ENCODE measurements around the gene NUFIP1. TPM values are rescaled to one million over a fixed set of nuclear protein-coding genes. Genes with fewer than 3 reads are reported as not detected.

NUFIP1 gene
- total RNA-seq, 1 experiment from 2014 or later = 17.1 TPM

DNA sequence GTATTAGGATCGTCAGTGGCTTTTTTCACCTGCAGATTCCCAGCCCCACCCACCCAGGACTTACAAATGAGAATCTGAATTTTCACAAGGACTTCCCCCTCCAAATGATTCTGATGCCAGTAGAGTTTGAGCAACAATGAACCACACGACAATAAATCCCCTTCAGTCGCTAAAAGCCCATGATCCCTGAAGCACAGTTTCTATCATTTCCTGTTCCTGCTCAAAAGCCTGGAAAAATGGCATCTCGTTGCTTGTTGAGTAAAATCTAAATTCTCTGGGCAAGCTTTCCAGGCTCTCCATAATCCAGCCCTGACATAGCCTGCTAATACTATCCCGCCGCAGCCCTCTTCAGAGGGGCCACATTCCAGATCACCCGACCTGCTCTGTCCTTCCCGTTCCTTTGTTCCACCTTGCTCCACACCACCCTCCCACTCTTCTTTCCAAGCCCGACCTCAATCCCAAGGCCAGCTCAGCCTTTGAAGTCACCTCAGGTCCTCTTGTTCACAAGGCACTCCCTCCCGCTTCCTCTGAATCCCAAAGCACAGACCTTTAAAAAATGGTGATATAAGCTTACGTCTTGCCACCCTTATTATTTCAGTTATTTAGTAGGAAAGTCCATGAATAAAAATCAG lies 67.9 kb downstream of the NUFIP1 start:
- H3K14ac ChIP-seq (ENCODE audit: insufficient read depth, low read length) = no peak overlapping the region
- peak; percentile 39 for DNase-seq
- TF ChIP-seq, protein P1, sequence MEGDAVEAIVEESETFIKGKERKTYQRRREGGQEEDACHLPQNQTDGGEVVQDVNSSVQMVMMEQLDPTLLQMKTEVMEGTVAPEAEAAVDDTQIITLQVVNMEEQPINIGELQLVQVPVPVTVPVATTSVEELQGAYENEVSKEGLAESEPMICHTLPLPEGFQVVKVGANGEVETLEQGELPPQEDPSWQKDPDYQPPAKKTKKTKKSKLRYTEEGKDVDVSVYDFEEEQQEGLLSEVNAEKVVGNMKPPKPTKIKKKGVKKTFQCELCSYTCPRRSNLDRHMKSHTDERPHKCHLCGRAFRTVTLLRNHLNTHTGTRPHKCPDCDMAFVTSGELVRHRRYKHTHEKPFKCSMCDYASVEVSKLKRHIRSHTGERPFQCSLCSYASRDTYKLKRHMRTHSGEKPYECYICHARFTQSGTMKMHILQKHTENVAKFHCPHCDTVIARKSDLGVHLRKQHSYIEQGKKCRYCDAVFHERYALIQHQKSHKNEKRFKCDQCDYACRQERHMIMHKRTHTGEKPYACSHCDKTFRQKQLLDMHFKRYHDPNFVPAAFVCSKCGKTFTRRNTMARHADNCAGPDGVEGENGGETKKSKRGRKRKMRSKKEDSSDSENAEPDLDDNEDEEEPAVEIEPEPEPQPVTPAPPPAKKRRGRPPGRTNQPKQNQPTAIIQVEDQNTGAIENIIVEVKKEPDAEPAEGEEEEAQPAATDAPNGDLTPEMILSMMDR (conservative IDR thresholded peaks at IDR 0.05) = no peak
- no peak overlapping the region for H3T11ph ChIP-seq (ENCODE audit: low read length)
- H3K27ac ChIP-seq (ENCODE audit: insufficient read length, low read depth, low read length) = no peak overlapping the region
- H3K9ac ChIP-seq (ENCODE audit: extremely low read depth, insufficient read length, low read length) = no peak overlapping the region
- H3K9me3 Mint-ChIP-seq = no peaks in the 10 kb centered on the region
- H2BK12ac ChIP-seq (ENCODE audit: insufficient read length, low read depth, low read length) = no peak overlapping the region
- H4K91ac ChIP-seq (ENCODE audit: insufficient read length, low read depth, low read length) = no peak overlapping the region
- H3K4me3 Mint-ChIP-seq = no peak overlapping the region
- H3K4me1 Mint-ChIP-seq = peaks cover 7 to 18% of the 10 kb centered on the region in 2 experiments
- no peaks in the 10 kb centered on the region for H3K79me1 ChIP-seq (ENCODE audit: insufficient read depth, low read depth, low read length, poor library complexity, severe bottlenecking)
- no peak overlapping the region for H2BK5ac ChIP-seq (ENCODE audit: insufficient read length, low read length)
- no peak overlapping the region for H2AK5ac ChIP-seq (ENCODE audit: insufficient read length, low read length)
- no peaks in the 10 kb centered on the region for H3K27me3 ChIP-seq (ENCODE audit: insufficient read depth, low read length)
- no peak overlapping the region for H3K4me2 ChIP-seq (ENCODE audit: insufficient read depth, insufficient read length, low read length)
- no peaks in the 10 kb centered on the region for H3K79me2 ChIP-seq (ENCODE audit: insufficient read depth, low read length)
- no peaks in the 10 kb centered on the region for H3K9me3 ChIP-seq (ENCODE audit: control insufficient read depth, low read depth, low read length)
- no peak overlapping the region for H2BK20ac ChIP-seq (ENCODE audit: low read depth, low read length, poor library complexity, severe bottlenecking)
- H3K23me2 ChIP-seq (ENCODE audit: insufficient read length, low read depth, low read length, poor library complexity, severe bottlenecking) = peaks cover 3% of the 10 kb centered on the region
- H3K56ac ChIP-seq (ENCODE audit: insufficient read length, low read depth, low read length) = no peak overlapping the region
- H2BK15ac ChIP-seq (ENCODE audit: low read depth, low read length) = no peak overlapping the region
- H3K4me1 ChIP-seq (ENCODE audit: insufficient read depth, low read length) = no peaks in the 10 kb centered on the region; the same call in 1 of the 2 replicates
- no peaks in the 10 kb centered on the region for H3K27me3 Mint-ChIP-seq (ENCODE audit: low read depth)
- no peak overlapping the region for H3K4ac ChIP-seq (ENCODE audit: low read depth, low read length)
- no peak overlapping the region for H3K18ac ChIP-seq (ENCODE audit: insufficient read length, low read depth, low read length)
- H3K27ac Mint-ChIP-seq = peak overlapping the region in 2 of 3 experiments; percentile 9 to 73; a peak in 3 of 7 replicates
- peak overlapping the region; percentile 24 for H2AFZ ChIP-seq (ENCODE audit: low read length)
- H4K5ac ChIP-seq (ENCODE audit: insufficient read length, low read depth, low read length) = no peak overlapping the region
- WGBS (ENCODE audit: extremely low coverage, insufficient read length, low lambda C conversion rate) = no CpG with 5 or more reads among the region's 11 CpGs
- peaks cover 2% of the 10 kb centered on the region for H4K20me1 ChIP-seq (ENCODE audit: control insufficient read depth, insufficient read depth, insufficient read length)
- no peak overlapping the region for H2BK120ac ChIP-seq (ENCODE audit: low read depth, low read length, poor library complexity, severe bottlenecking)
- no peak overlapping the region for H4K8ac ChIP-seq (replicated peaks; ENCODE audit: insufficient read length, low read depth, low read length)
- H3K36me3 Mint-ChIP-seq (ENCODE audit: insufficient read depth in 1 of 3, low read depth in 3 of 3) = no peaks in the 10 kb centered on the region
- no peak overlapping the region for H3K23ac ChIP-seq (ENCODE audit: insufficient read length, low read depth, low read length)
